ENCODE data around the gene PANK3. TPM values are rescaled to one million over a fixed set of nuclear protein-coding genes. Genes with fewer than 3 reads are reported as not detected.

Gene PANK3
- 14.0 to 20.8 TPM (median 16.7 TPM) in 5 replicates for total RNA-seq (2022; extraction: Qiagen RNA extraction)

GRCh38 chr5:168578538-168579487 is at the start of gene PANK3:
PANK3 (minus strand) TSS chr5:168579368; CDS start chr5:168579283, 85 bp downstream.

GRCh38 chr5:168528521-168529373 is 50.4 kb downstream of the PANK3 start, which contains the start of gene FBLL1:
FBLL1 (plus strand) TSS chr5:168529305; CDS start chr5:168529505, 200 bp downstream.

Other genes with a start within 250 kb of the PANK3 start
- 86.5 to 119 TPM (median 91.3 TPM) in 5 replicates for gene RARS1, start 92.9 kb downstream of the PANK3 start, total RNA-seq (2022; extraction: Qiagen RNA extraction)
- 0.07 to 0.14 TPM (median 0.11 TPM) in 4 of 5 replicates, not detected in the other for gene FBLL1, start 50.1 kb downstream of the PANK3 start, total RNA-seq (2022; extraction: Qiagen RNA extraction)